GM10266 (cell line): Measurements from ENCODE around the gene SRCIN1.
A peak's percentile ranks its signal among the peaks of the same experiment; 100 is the strongest.
"Not testable (repeated sequence)": the region's sequence is repeated elsewhere in the genome, so short reads cannot be mapped to it uniquely, and the experiment has no call there.

Source experiments
- DNase-seq: peaks from one replicate; pipeline ENCODE4 v3.0.0; 2012; ENCODE audit errors: extremely low spot score
- TF ChIP-seq, protein P1 (sequence below): IDR thresholded peaks from 2 replicates; pipeline ENCODE4 v1.5.1; 2012; ENCODE audit warnings: mild to moderate bottlenecking, low read depth; ENCODE audit not compliant: control insufficient read depth, insufficient read depth; ENCODE audit errors: missing control alignments

Gene SRCIN1

GRCh38 chr17:38498353-38498752, 107.4 kb downstream of the SRCIN1 start:
- TF ChIP-seq, protein P1, sequence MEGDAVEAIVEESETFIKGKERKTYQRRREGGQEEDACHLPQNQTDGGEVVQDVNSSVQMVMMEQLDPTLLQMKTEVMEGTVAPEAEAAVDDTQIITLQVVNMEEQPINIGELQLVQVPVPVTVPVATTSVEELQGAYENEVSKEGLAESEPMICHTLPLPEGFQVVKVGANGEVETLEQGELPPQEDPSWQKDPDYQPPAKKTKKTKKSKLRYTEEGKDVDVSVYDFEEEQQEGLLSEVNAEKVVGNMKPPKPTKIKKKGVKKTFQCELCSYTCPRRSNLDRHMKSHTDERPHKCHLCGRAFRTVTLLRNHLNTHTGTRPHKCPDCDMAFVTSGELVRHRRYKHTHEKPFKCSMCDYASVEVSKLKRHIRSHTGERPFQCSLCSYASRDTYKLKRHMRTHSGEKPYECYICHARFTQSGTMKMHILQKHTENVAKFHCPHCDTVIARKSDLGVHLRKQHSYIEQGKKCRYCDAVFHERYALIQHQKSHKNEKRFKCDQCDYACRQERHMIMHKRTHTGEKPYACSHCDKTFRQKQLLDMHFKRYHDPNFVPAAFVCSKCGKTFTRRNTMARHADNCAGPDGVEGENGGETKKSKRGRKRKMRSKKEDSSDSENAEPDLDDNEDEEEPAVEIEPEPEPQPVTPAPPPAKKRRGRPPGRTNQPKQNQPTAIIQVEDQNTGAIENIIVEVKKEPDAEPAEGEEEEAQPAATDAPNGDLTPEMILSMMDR: no peak
- no peak for DNase-seq

GRCh38 chr17:38497656-38498055, 108.1 kb downstream of the SRCIN1 start:
- not testable (repeated sequence) for DNase-seq

DNA sequence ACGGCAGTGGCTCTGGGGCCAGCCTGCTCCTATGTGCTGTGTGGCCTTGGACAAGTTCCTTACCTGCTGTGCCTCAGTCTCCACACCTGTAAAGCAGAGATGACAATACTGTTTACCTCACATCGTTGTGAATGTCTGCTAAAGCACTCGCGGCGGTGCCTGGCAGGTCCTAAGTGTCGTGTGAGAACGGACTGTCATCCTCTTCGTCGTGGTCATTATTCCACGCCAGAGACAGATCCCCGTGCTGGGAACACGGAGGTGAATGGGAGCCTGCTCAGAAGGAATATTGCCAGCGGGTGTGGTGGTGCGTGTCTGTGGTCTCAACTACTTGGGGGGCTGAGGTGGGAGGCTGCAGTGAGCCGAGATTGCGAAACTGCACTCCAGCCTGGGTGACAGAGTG, 111.6 kb downstream of the SRCIN1 start:
- not testable (repeated sequence) for DNase-seq

DNA sequence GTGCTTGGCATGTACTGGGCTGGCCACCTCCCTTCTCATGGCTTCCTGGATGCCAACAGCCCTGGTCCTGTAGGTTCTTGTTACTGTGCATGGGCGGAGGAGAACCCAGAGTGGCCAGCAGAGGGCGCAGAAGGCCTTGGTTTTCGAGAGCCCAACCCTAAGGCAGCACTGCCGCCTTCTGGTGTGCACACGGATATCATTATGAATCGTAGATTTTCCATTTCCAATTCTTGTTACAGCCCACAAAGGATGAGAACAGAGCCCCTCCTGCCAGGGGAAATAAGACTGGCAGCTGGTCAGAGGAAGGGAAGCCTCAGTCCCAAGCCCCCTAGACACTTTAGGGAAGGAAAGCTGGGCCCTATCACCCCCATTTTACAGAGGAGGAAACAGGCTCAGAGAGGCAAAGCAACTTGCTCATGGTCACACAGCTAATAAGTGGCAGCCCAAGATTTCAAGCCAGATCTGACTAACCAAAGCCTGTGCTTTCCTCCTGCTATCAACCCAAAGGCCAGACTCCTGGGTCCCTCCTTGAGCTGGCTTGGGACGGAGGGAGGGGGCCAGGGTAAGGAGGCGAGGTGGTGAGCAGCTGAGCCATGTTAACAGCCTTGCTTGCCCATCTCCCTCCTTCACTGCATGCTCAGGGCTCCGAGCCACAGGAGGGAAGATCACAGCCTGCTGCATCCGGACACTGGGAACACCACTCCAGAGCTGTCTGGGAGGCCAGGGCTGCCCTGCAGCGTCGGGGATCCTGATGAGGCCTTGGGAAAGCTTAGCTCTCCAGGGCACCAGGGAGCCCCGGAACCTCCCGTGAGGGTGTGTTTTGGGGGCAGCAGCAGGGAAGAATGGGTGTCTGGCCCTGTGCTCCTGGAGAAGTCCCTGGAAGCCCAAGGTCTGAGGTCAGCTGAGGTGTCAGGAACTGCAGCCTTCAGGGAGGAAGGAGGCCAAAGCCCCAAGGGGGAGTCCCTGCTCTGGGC, 113.4 kb downstream of the SRCIN1 start:
- peak; percentile 74 for DNase-seq
- TF ChIP-seq, protein P1: peak; percentile 86

- DNase-seq: not testable (repeated sequence)
Measured at GRCh38 chr17:38491346-38492066, 114.2 kb downstream of the SRCIN1 start.

DNA sequence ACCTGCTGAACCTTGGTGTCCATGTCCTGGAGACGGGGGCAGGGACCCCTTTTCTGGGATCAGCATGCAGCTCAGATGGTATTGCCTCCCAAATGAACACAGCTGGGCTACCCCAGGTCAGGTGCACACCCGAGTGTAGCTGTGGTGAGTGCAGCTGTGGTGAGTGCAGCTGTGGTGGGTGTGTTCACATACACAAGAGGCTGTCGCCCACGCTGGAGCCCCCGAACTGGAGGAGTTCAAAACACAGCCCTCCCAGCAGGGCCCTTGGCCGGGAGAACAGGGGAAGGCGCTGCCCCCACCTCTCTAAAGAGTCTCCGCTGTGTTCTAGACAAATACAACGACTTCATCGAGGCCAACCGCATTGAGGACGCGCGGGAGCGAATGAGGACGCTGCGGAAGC, 116.0 kb downstream of the SRCIN1 start:
- not testable (repeated sequence) for DNase-seq

DNA sequence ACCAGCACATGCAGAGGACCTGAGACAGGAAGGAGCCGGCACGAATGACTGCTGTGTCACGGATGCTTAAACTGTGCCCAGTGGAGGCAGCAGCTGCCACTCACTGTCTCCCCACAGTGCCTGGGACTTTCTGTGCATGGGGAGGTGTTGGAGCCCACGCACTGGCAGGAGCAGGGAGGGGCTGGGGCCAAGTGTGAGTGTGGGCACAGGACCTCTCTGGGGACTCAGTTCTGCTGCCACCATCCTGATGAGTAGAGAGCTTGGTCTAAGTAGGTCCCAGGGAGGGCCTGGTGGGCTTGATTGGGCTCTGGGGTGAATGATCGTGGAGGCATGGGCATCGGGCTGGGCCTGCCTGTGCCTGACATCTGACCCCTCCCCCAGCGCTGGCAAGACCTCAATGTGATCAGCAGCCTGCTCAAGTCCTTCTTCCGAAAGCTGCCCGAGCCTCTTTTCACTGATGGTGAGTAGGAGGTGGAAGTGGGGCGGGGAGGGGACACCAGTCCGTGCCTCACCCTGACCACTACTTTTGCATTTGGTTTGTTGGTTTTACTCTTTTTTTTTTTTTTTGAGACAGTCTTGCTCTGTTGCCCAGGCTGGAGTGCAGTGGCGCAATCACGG, 120.0 kb downstream of the SRCIN1 start:
- DNase-seq: peak; percentile 31

DNA sequence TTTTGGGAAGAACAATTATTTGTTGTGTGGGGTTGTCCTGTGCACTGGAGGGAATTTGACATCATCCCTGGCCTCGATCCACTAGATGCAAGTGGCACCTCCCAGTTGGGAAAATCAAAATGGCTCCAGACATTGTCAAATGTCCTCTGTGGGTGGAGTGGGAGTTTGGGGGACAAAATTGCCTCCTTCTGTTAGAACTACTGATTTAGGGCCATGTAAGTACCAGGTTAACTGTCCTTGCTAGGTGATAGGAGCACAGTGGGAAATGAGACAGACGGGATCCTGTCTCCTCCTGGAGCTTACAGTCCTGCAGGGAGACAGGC, 120.6 kb downstream of the SRCIN1 start:
- TF ChIP-seq, protein P1: no peak

DNA sequence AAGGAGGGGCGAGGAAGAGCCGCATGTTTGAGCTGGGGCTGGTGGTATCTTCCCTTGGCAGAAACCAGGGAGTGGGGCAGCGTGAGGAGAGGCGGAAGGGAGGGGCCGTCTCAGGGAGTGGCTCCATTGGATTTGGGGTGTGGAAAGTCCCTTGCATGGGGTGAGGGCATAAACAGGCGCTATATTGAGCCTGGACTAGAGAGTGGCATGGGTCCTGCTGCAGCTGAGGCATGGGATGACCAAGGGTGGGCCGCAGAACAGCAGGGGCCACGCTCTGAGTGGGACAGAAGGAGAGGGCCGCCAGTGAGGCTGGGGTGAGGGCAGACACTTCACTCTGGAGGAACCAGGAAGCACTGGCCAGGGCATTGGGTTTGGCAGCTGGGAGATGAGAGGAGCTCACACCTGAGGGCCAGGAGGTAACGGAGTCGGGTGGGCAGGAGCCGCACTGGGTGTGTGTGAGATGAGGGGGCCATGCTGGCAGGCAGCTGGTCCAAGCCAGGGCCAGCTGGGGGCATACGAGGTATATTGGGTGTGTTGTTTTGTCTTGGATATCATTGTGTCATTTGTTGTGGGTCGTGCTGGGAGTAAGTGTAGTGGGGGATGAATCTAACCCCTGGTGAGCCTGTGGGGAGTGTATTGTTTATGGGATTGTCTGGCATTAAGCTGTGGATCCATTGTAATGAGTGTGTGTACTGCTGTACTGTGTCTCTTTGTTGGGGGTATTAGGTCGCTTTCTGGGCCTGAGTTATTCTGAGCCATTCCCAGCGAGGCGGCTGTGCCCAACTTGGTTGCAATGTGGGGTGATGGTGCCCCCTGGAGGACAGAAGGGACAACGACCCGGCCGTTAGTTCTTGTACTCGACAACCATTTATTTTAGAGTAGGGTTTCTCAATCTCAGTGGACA, 121.3 kb downstream of the SRCIN1 start:
- TF ChIP-seq, protein P1: peak; percentile 66
- peak; percentile 52 for DNase-seq

More for the DNA sequence above, 120.6 kb downstream of the SRCIN1 start:
- DNase-seq: no peak

DNA sequence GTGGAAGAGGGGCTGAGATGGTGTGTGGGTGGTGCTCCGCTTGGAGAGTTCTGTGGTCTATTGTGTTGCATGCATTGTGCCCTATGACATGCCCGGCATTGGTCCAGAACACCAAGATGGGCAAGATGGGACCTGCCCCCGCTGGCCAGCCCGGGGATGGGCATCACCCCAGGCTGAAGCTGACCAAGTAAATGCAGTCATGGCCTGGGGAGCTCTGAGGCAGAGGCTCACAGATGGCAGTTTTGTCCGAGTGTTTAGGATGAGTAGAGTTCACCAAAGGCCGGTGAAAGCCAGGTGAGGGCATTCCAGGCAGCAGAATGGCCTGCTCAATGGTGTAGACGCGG, 123.1 kb downstream of the SRCIN1 start:
- not testable (repeated sequence) for DNase-seq

GRCh38 chr17:38482039-38482699, 123.6 kb downstream of the SRCIN1 start:
- not testable (repeated sequence) for DNase-seq
